Measurements from ENCODE around the gene USP21. TPM values are rescaled to one million over a fixed set of nuclear protein-coding genes. Genes with fewer than 3 reads are reported as not detected.

The USP21 gene
- total and polyA plus RNA-seq, 2 donors (not counting 3 experiments of a cell fraction or from before 2014, with no cell fraction given) = 19.7 to 29.2 TPM

DNA sequence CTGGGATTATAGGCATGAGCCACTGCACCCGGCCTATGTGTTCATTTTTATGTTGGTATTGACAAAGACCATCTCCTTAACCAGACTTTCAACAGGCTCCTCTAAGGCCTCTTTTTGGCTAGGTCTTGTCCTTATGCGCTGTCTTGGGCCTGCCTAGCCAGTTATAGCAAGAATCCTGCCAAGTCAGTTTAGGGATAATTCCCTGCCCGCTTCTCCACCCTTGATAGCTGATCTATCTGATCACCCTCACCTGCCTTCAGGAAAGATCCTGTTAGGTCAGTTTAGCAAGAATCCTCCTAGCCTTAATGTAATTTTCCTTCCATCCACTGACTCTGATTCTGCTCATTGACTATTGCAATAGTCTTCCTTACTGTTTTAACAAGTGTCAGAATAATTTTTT, 20.4 kb downstream of the USP21 start:
- H3K4me3 ChIP-seq (replicated peaks in 1 of 3; ENCODE audit: insufficient read depth in 1 of 3, low read depth in 1 of 3, low read length in 3 of 3) = no peak overlapping the region
- intact Hi-C loops (cut with micrococcal nuclease) = no loop called here
- H3K9ac ChIP-seq (replicated peaks; ENCODE audit: extremely low read depth, insufficient read depth, low read length) = no peak overlapping the region
- no peak overlapping the region for H2AFZ ChIP-seq (ENCODE audit: low read depth, low read length)
- FAIRE-seq = no peak
- H3K4me1 ChIP-seq (ENCODE audit: control insufficient read depth, extremely low read depth, insufficient read depth, low read length) = peaks cover 18% of the 10 kb centered on the region
- H4K20me1 ChIP-seq (replicated peaks; ENCODE audit: control insufficient read depth, extremely low read depth, insufficient read depth, low read length) = no peaks in the 10 kb centered on the region
- no peak overlapping the region for H3K4me2 ChIP-seq (ENCODE audit: insufficient read depth, low read length)
- ChIA-PET POLR2A (interaction anchor here (0.7 kb wide), 1 partner anchor 13 kb away, joined by 5 read pairs; the partner anchor contains the start of gene PPOX), CTCF (interaction anchor here (1.6 to 2.7 kb wide), 3 partner anchors 14 to 203 kb away, joined by 3 to 10 read pairs (median 6); partner anchors contain the start of gene PPOX)
- no peaks in the 10 kb centered on the region for H3K9me1 ChIP-seq (replicated peaks; ENCODE audit: control insufficient read depth, extremely low read depth, insufficient read depth, low read length)
- DNase-seq (ENCODE audit: low read depth, low spot score) = no peak
- TF ChIP-seq EZH2 (IDR thresholded peaks at IDR 0.05; ENCODE audit: borderline replicate concordance, low read depth, low read length, severe bottlenecking) (no peak), POLR2A (IDR thresholded peaks at IDR 0.05; ENCODE audit: low read depth, low read length) (no peak), MYC (IDR thresholded peaks at IDR 0.05; ENCODE audit: low read depth, low read length) (no peak), POLR2AphosphoS5 (IDR thresholded peaks at IDR 0.05; ENCODE audit: insufficient read depth, low read depth, low read length) (no peak), MAX (IDR thresholded peaks at IDR 0.05; ENCODE audit: insufficient read depth, insufficient read length) (no peak), CTCF (IDR thresholded peaks at IDR 0.05; ENCODE audit: extremely low read depth in 1 of 2, insufficient read depth in 1 of 2, low read depth in 1 of 2, low read length in 2 of 2) (no peak), JUN (IDR thresholded peaks at IDR 0.05; ENCODE audit: borderline replicate concordance, insufficient read depth, insufficient read length, low read depth) (no peak), FOS (IDR thresholded peaks at IDR 0.05; ENCODE audit: borderline replicate concordance, insufficient read depth, low read length) (no peak), GATA2 (IDR thresholded peaks at IDR 0.05; ENCODE audit: insufficient read depth, insufficient read length, low read depth, low read length) (no peak)
- peaks cover 8% of the 10 kb centered on the region for H3K79me2 ChIP-seq (ENCODE audit: control insufficient read depth, insufficient read depth, low read length)
- BruUV-seq (replicated peaks) = no TSS peak
- no peaks in the 10 kb centered on the region for H3K36me3 ChIP-seq (ENCODE audit: control insufficient read depth in 2 of 2, extremely low read depth in 1 of 2, insufficient read depth in 2 of 2, low read length in 2 of 2)
- dilution Hi-C loops (cut with MboI; ENCODE audit: extremely low pct_ligation_motif_present, low sequenced_read_pairs) = no loop called here
- H3K27ac ChIP-seq (ENCODE audit: insufficient read depth, low read depth, low read length) = no peak overlapping the region
- H3K9me3 ChIP-seq (replicated peaks; ENCODE audit: control insufficient read depth, insufficient read depth, low read length) = no peaks in the 10 kb centered on the region
- no peaks in the 10 kb centered on the region for H3K27me3 ChIP-seq (ENCODE audit: control insufficient read depth in 2 of 2, insufficient read depth in 2 of 2, low read length in 2 of 2)

Data from endothelial cell of umbilical vein (primary cell).